Eye (tissue), 1 donor: Measurements from ENCODE around the gene PRTFDC1.
"Not testable (repeated sequence)": the region's sequence is repeated elsewhere in the genome, so short reads cannot be mapped to it uniquely, and the experiment has no call there.

Experiments used
- DNase-seq: peaks from one replicate; pipeline ENCODE4 v3.0.0-alpha.2; 2015

Gene PRTFDC1

DNA sequence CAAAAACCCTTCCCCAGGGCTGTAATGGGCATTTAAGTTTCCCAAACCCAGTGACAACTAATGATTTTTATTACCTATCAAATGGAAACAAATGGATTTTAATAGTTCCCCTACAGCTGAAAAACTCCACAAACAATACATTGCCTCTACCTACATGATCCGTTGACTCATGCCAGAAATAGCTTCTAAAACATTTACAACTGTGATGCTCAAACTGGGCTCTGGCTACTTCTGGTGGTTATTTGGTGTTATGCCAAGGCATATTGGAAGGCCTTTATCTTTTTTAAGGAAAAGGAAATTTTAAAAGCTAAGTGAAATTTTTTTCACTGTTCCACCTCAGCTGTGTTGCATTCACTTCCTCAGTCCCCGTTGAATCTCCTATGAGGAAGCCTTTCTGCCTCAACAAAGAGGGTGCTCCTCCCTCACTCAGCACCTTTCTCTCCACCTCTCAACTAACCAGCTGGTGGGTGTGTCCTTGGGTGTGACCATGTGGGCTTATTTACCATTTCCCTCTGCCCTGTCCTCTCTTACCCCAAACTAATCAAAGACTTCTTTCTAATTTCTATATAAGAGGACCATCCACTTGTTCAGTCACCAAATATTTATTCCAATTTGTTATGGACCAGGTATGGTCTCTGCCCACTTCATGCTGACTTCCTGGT lies 82.9 kb downstream of the PRTFDC1 start:
- DNase-seq = no peak

DNA sequence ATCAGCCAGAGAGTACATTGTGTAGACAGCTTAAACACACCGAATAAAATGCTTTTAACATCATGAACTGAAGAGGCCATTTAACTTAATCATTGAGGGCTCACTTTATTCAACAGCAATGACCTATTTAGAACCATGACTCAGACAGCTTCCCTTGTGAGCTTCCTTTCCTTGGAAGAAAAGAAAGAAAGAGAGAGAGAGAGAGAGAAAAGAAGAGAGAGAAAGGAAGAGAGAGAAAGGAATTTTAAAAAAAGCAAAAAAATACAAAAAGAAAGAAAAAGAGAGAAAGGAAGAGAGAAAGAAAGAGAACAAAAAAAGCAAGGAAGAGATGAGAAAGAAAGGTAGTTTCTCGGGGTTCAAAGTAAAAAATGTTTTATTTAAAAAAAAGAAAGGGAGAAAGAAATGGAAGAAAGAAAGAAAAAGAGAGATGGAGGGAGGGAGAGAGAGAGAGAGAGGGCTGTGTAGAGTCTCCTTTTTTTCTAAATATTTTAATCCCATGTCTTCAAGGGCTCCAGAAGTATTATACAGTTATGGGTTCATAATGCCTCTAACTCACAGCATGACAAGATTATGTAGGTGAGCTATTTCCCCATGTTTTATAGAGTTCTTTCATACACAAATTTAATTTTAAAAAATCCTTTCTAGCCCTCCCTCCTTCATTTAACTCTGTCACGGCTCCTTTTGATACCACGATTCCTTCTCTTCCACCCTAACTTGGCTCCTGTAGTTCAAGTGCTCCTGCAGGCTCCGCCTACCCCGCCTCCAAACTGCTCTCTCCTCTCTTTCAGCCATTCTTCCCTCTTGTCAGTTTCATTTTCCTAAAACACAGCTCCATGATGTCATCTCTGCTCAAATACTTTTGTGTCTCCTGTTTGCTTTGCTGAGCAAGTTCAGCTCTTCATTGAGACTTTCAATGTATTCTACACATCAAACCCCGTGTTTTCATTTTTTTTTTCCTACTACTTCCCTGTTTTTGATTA lies 85.5 kb downstream of the PRTFDC1 start:
- DNase-seq = peak; percentile 46

DNA sequence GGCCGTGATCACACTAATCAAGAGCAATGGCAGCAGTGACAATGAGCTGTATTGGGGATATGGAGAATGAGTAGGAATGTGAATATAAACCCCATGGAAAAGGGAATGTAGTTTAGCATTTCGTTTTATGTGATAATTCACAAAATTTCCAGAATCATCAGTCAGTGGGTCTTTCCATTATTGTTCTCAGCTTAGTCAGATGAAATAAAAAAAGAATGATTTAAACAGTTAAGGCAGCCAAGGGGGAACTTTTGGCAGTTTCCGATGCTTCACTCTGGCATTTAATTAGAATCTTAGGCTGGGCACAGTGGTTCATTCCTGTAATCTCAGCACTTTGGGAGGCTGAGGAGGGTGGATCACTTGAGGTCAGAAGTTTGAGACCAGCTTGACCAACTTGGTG lies 86.6 kb downstream of the PRTFDC1 start:
- no peak for DNase-seq

DNA sequence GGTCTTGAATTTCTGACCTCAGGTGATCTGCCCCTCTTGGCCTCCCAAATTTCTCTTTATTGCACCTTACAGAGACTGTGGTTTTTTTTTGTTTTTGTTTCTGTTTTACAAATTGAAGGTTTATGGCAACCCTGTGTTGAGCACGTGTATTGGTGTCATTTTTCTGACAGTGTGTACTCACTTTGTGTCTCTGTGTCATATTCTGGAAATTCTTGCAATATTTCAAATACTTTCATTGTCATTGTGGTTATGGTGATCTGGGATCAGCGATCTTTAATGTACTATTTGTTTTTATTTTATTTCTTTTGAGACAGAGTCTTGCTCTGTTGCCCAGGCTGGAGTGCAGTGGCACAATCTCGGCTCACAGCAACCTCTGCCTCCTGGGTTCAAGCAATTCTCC lies 89.8 kb downstream of the PRTFDC1 start:
- no peak for DNase-seq

DNA sequence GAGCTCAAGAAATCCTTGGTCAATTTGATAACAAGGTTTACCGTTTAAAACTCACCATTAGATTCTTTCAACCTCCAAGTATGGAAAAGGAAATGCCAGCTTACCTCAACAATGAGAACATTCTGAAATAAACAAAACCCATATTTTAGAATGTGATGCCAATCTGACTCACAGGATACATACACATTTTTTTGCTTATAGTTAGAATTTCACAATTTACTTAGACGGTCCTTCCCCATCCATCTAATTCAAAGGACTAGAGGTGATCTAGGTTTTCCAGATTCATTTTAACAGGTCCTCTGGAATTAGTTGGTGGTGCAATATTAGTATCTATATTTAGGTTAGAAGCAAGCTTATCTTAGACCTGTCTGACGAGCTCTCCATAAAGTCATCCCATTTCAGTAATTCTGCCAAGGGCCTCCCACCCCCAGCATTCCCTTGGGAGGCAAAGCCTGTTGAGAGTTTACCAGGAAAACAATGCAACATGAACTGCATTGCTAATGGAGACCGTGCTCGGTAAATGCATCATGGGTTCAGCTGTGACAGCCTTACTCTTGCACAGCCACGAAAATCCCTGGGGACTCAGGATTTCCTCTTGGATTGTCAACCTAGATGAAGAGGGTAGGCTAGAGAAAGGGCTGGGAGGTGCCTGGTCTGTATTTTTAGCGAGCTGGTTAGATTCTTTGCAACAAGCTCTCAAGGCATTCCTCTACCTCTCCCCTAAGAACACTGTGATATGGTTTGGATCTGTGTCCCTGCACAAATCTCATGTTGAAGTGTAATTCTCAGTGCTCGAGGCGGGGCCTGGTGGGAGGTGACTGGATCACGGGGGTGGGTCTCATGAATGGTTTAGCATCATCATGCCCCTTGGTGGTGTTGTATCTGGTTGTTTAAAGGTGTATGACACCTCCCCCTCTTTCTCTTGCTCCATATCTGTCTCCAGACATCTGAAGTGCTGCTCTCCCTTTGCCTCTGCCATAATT lies 93.8 kb downstream of the PRTFDC1 start:
- DNase-seq = peak; percentile 87

DNA sequence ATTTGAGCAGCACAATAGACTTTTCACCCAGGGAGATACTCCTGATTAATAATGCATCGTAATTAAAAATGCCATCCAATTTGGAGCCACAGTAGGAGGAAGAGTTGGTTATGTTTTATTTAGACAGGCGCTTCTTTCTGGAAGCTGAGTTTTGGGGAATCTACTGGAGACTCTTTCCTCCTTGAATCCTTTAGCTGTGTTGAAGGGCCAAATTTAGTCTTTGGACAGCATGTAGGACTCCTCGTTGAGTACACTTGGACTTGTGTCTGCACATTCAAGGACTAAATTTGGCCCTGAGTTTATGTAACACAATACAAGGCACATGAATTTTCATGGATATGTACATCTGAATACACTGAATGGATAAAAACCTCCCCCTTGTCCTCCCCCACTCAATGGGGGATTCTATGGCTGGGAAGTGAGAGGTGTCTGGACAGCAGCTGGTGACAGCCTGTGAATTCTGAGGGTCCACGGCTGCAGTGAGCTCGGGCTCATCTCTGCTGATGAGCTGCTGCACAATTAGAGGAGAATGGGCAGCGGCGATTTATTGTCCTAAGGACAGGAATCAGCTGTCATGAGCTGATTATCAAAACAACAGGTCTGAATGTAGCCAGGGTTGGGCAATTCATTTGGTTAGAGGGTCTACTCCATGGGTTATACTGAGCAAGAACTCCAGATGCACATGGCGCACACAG lies 95.2 kb downstream of the PRTFDC1 start:
- peak; percentile 86 for DNase-seq

DNA sequence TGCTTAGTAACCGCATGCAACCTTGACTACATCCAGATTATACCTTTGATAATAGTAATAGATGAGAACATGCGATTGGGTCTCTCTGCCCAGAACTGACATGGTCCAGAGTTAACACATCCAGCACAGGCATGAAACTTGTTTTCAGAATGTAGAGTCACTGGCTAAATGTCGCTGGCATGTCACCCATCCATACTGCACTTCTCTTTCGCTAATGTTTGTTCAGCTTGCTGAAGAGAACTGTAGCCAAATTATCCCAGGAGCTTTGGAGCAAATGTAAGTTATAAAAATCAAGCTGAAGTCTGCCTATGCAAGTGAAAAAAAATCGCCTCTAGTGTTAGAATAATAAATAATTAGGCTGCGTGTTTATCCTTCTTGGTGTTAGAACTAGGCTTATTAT lies 98.2 kb downstream of the PRTFDC1 start:
- DNase-seq = no peak

DNA sequence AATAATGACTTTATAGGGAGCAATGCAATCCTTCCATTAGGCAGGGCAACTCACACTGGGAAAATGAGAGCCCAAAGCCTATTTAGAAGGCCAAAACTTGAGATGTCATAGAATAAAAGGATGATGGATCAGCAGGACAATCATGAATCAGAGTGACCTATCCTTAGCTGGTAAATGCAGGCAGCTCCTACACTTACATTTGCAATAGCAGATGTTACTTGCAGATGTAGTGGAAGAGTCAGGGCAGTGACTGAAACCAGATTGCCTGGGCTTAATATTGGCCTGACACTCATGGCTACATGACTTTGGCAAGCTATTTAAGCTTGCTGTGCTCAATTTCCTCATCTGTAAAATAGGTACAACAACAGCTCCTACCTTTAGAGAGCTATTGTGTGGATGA lies 98.7 kb downstream of the PRTFDC1 start:
- no peak for DNase-seq

DNA sequence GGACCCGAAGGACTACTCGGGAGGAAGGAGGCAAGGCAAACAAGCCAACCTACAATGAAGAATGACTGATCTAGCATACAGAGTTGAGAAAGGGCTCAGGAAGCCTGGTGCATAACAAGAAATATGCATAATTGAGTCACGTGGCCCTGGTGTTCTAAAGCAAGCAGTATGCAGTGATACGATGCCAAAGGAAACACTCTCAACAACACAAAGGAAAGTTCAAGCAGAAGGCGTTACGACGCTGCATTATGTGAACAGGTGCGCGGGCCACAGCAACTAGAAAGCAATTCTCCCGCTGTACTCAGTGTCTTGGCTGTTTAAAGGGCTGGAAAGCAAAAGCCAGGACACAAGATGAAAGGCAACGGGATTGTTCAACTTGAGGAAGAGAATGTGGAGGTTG lies 100.8 kb downstream of the PRTFDC1 start:
- DNase-seq = peak; percentile 23

DNA sequence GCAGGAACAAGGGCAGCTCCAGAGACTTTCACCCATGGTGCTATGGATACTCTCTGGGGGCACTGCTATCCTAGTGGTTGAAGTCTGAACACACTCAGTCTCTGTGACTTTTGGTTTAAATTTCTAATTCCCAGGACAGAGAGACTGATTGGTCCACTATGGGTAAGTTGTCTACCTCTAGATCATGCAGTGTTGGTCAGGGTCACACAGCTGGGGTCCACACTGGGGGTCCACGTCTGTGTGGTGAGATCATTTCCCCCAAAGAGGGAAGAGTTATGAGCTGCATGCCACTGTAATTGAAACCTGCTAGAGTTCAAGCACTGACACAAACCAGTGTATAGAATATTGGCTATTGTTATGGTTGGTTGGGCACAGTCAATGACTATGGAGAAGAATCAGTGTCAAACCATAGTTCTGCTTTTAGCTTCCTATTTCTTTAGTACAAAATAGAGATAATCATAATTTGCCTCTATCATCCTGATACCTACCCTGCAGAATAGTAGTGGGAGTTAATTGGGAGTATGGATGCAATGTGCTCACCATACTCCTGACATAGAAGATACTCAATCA lies 101.6 kb downstream of the PRTFDC1 start:
- peak; percentile 78 for DNase-seq

DNA sequence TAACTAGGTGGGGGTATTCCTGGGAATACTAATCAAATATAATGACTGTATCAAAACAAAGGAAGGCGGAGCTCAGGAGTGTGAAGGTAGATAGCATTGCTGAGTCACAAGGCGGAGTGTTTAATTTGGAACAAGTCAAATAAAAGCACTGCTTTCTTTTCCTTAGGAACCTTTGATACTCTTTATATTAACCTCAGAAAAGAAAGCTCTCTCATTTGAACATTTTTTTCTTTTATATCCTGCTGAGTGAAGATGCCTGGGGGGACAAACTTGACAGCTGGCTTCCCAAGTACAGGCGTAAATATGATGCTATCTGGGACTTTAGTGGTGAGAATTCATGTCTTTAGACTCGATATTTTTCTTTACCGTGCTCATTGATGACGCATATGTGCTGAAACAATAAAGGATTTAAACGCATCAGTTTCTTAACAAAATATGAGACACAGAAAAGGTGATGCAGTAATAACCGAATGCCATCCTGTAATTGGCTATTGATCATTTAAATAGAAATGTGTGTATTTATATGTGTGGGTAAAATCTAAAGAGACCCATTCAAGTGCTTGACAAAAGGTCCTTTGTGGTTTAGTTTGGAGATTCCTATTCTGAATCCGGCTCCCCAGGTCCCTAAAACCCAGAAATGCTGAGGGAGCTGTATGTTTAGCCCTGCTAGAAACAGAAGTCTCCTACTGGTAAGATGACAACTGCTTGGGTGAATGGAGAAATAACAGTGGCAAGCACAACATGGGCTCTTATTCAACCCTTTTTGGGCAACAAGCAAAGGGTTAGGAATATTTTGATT lies 102.7 kb downstream of the PRTFDC1 start:
- DNase-seq = peak; percentile 61

DNA sequence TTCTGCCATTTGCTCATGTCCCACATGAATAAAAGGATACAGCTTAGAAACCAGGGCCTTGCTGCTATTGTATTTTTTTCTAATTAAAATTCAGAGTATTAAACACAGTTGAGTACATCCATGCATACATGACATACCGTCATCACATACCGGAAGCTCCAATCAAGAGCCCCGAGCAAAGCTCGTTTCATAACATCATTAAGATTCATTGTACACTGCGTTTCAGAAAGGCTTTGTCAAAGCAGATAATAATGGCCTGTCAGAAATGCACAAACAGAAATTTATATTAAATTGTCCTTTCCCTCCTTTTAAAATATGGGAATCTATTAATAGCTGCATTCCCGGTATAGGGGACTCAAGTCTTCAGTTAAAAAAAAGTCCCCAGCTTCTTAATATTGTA lies 103.4 kb downstream of the PRTFDC1 start:
- DNase-seq = peak; percentile 85

DNA sequence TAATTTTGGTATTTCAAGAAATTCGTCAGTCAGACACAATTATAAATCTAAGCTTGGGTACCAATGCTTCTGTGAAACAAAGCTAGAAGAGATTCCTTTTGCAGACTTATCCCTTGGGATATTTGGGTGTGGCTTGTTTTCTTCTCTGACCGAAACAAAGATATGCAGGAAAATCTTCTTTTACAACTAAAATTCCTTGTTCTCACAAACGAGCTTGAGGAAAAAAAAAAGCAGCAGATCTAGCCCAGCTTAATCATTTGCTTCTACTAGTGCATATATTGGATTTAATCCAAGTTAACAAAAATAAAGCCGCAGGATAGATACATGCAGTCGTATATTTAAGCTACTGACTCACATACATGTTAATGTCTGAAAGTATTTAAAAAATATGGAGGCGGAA lies 104.2 kb downstream of the PRTFDC1 start:
- peak; percentile 63 for DNase-seq

DNA sequence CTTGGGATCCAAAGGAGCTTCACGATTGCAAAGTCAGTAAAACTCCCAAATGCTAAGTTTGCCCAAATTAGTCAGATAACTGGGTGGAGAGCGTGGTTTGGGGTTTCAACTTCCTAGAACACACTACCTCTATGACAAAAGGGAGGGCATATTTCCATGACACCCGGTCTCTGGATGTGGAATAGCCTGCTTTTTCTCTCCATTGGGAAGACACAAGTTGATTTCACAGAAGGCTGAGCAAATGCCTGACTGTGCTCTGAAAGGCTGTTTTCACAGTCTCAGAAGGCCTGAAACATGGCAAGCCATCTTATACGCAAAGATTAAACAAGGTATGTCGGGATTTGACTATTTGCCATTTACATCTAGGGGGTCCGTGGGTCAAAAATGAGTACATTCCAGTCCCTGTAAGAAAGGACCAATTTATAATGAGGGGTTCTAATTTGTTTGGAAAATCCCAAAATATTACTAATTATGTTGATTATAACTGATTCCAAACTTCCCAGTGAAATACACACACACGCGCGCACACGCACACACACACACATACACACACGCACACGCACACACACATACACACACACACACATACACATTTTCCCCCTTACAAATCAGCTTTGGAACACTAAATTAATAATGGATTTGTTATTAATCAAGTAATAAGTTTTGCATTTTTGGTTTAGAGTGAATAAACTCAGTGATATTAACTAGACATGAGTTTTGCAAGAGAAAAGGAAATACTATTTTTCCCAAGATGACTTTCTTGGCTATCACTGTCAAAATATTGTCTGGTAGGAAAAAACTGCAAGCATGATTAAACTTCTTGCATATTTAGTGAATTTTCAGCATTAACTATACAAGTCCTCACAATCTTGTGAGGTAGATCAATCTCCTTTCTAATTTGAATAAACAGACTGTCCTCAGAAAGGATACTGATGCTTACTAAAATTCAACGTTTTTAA lies 105.0 kb downstream of the PRTFDC1 start:
- DNase-seq = peak; percentile 30

DNA sequence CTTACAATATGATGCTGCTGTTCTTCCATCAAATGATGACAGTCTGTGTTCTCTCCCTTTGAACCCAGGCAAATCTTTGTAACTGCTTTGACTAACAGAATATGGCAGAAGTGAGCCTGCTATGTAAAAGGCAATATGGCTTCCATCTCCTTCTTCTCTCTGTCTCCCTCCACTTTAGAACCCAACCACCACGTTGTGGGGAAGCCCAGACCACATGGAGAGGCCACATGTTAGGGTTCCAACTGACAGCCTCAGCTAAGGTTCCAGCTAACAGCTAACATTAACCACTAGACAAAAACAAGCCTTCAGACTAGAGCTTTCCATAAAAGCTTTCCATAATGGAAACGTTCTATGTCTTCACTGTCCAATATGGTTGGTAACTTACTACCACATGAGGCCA lies 107.7 kb downstream of the PRTFDC1 start:
- DNase-seq = no peak

DNA sequence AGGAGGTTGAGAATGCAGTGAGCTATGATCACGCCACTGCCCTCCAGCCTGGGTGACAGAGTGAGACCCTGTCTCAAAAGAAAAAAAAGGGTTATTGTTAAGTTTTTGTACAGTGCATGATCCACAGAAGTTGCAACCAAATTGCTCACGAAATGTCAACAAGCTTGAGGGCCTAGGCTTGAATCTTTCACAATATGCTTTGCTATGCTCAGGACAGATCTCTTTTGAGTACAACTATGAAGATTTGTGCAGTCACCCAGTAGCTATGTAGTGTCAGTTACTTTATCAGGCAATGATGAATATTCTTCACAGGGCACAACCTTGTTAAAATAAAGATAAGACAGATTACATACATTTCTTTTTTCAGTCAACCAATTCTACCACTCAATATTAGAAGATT lies 109.2 kb downstream of the PRTFDC1 start:
- DNase-seq = no peak

DNA sequence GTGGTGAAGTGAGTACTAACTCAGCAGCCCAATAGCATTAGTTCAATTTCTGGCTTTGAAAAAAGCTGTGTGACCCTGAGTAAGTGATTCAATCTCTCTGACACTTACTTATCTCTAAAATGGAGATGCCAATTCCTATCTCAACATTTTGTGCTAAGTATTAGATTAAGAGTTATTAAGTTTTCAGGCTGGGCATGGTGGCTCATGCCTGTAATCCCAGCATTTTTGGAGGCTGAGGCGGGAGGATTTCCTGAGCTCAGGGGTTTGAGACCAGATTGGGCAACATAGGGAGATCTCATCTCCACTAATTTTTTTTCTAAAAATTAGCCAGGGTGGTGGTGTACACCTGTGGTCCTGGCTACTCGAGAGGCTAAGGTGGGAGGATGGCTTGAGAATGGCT lies 109.5 kb downstream of the PRTFDC1 start:
- no peak for DNase-seq

DNA sequence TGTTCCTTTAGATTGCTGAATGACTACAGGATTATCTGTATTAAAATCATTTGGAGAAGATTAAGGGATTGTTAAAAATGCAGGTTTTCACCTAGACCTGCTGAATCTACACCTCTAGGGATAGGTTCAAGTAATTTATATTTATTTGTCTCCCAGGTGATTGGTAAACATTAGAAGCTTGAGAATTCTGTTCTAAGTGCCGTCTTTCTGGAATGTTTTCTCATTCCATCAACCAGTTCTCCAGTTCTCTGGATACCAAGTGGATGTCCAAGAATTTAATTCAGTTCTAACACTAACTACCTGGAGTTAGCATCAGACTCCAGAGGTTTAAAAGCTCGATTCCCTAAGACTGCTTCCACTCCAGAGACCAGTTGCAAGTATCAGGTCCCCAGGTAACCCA lies 110.9 kb downstream of the PRTFDC1 start:
- no peak for DNase-seq

DNA sequence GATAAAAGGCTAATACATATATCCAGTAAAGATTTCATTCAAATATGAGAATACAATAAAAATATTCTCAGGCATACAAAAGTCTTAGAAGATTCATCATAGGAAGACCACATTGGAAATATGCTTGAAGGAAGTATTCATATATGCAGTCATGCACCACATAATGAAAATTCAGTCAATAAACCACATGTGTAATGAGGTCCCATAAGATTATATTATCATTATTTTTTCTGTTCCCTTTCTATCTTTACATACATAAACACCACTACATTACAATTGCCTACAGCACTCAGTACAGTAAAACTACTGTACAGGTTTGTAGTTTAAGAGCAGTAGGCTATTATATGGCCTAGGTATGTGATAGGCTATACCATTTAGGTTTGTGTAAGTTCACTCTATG lies 111.6 kb downstream of the PRTFDC1 start:
- no peak for DNase-seq

DNA sequence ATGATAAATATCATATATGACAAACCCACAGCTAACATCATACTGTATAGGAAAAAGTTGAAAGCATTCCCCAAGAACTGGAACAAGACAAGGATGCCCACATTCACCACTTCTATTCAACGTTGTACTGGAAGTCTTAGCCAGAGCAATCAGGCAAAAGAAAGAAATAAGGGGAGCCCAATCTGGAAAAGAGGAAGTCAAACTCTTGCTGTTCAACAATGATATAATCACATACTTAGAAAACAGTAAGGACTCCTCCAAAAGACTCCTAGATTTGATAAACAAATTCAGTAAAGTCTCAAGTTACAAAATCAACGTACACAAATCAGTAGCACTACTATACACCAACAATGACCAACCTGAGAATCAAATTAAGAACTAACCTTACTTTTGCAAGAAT lies 114.6 kb downstream of the PRTFDC1 start:
- not testable (repeated sequence) for DNase-seq
